Esophagus mucosa (tissue), 1 donor: ENCODE data around the gene FAM184B. TPM values are rescaled to one million over a fixed set of nuclear protein-coding genes. Genes with fewer than 3 reads are reported as not detected.
"Not testable (repeated sequence)": the region's sequence is repeated elsewhere in the genome, so short reads cannot be mapped to it uniquely, and the experiment has no call there.

Experiments used
- ATAC-seq: fragments of 200-7000 bp; cut with Tn5 transposase; one replicate; pipeline ENCODE4 v1.9.1; 2020
- total RNA-seq: library from RNA; stranded (reverse); gene quantifications from one replicate; pipeline ENCODE4 v1.2.4, GENCODE V29; 2023
- donor health status: DM: yes; HTN: yes; CAD: no.

FAM184B gene
- total RNA-seq, 1 donor from 2014 or later: 0.16 TPM

- ATAC-seq: no peak
Measured at GRCh38 chr4:17717301-17717700, 64.1 kb downstream of the FAM184B start.

GRCh38 chr4:17715511-17715910 lies 65.9 kb downstream of the FAM184B start:
- no peak for ATAC-seq

- no peak for ATAC-seq
Measured at GRCh38 chr4:17713779-17714178, 67.6 kb downstream of the FAM184B start.

- no peak for ATAC-seq
Measured at GRCh38 chr4:17712166-17712565, 69.3 kb downstream of the FAM184B start.

GRCh38 chr4:17711206-17711605 lies 70.2 kb downstream of the FAM184B start:
- not testable (repeated sequence) for ATAC-seq

GRCh38 chr4:17709763-17710068 lies 71.7 kb downstream of the FAM184B start:
- no peak for ATAC-seq

- no peak for ATAC-seq
Measured at GRCh38 chr4:17708992-17709762, 72.2 kb downstream of the FAM184B start.

- ATAC-seq: peak; percentile 29
Measured at GRCh38 chr4:17707671-17708070, 73.8 kb downstream of the FAM184B start.

GRCh38 chr4:17705107-17705506 lies 76.3 kb downstream of the FAM184B start:
- ATAC-seq: no peak

- no peak for ATAC-seq
Measured at GRCh38 chr4:17704020-17704650, 77.3 kb downstream of the FAM184B start.

- ATAC-seq: no peak
Measured at GRCh38 chr4:17702641-17703040, 78.8 kb downstream of the FAM184B start.

- no peak for ATAC-seq
Measured at GRCh38 chr4:17701882-17702281, 79.5 kb downstream of the FAM184B start.

GRCh38 chr4:17701138-17701839 lies 80.1 kb downstream of the FAM184B start:
- no peak for ATAC-seq

- no peak for ATAC-seq
Measured at GRCh38 chr4:17699380-17699779, 82.0 kb downstream of the FAM184B start.

- no peak for ATAC-seq
Measured at GRCh38 chr4:17698116-17698515, 83.3 kb downstream of the FAM184B start.

- no peak for ATAC-seq
Measured at GRCh38 chr4:17695341-17695740, 86.1 kb downstream of the FAM184B start.

- no peak for ATAC-seq
Measured at GRCh38 chr4:17694552-17694951, 86.9 kb downstream of the FAM184B start.

GRCh38 chr4:17690898-17691297 lies 90.5 kb downstream of the FAM184B start:
- peak; percentile 54 for ATAC-seq

- ATAC-seq: no peak
Measured at GRCh38 chr4:17690135-17690534, 91.3 kb downstream of the FAM184B start.

GRCh38 chr4:17688011-17688441 lies 93.4 kb downstream of the FAM184B start:
- no peak for ATAC-seq

- no peak for ATAC-seq
Measured at GRCh38 chr4:17687237-17687857, 94.1 kb downstream of the FAM184B start.

GRCh38 chr4:17684648-17685047 lies 96.8 kb downstream of the FAM184B start:
- not testable (repeated sequence) for ATAC-seq

GRCh38 chr4:17682222-17682566 lies 99.2 kb downstream of the FAM184B start:
- ATAC-seq: no peak
